Kidney tubule cell (primary cell): ENCODE results near the gene BMP8A.
"Not testable (repeated sequence)": the region's sequence is repeated elsewhere in the genome, so short reads cannot be mapped to it uniquely, and the experiment has no call there.

Experiments
- DNase-seq: peaks from one replicate; pipeline ENCODE4 v3.0.0-alpha.2; 2018; ENCODE audit warnings: low spot score

The BMP8A gene

DNA sequence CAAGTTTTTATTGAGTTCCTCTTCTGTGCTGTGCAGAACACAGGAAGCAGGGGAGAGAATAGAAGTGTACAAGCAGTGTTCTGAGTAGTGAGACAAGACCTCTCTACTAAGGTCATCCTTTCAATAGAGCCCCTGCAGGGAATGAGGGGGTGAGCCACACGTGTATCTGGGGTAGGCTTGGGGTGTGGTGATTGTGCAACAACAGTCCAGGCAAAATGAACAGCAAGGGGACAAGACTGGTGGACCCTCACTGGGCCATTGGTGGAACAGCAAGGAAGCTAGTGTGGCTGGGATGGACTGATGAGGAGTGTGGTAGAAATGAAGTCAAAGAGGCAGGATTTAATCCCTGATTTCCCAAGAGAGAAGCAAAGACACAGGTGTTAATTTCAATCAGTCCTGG, 8.2 kb upstream of the BMP8A start:
- DNase-seq = no peak

- no peak for DNase-seq
Observed at GRCh38 chr1:39484564-39484963, 6.9 kb upstream of the BMP8A start.

DNA sequence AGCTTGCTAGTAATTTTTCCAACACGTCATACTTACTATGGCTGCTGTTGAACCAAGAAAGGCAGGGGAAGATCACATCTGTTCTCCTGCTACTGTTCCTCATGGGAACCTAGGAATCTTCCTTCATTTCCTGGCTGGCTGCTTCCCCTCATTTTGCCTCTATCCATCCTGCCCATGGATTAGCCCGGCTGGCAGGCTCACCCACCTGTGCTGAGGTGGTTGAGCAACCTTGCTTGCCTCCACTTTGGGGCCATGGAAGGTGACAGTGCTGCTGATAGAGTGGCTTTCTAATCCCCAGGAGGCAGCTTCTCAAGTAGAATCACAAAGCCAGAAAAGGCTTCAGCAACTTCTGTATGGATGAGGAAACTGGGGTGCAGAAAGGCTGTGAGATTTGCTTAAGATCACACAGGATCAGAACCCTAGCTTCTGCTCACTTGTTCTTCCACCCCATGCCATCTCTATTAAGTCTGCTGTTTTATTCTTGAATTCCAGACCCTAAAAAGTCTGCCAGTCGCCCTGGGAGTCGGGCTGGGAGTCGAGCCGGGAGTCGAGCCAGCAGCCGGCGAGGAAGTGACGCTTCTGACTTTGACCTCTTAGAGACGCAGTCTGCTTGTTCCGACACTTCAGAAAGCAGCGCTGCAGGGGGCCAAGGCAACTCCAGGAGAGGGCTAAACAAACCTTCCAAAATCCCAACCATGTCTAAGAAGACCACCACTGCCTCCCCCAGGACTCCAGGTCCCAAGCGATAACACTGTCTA, 6.2 kb upstream of the BMP8A start:
- no peak for DNase-seq

DNA sequence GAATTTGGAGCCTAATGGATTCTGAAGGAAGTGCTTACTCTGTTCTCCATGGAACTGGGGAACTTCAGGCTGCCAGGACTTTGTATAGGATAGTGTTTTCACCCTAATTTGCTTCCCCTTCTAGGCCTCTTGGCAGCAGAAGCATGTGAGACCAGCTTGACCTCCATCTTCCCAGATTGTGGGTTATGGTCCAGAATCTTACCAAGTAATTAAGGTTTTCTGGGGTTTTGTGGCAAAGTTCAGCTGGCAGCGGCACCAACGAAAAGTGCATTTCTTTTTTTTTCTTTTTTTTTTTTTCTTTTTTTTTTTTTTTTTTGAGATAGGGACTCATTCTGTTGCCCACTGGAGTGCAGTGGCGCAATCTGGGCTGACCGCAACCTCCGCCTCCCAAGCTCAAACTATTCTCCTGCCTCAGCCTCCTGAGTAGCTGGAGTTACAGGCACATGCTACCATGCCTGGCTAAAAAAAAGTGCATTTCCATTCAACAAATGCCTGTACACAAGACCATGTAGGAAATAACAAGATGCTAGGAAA, 3.4 kb upstream of the BMP8A start:
- DNase-seq = no peak

GRCh38 chr1:39488793-39489566, 2.5 kb upstream of the BMP8A start:
- no peak for DNase-seq

DNA sequence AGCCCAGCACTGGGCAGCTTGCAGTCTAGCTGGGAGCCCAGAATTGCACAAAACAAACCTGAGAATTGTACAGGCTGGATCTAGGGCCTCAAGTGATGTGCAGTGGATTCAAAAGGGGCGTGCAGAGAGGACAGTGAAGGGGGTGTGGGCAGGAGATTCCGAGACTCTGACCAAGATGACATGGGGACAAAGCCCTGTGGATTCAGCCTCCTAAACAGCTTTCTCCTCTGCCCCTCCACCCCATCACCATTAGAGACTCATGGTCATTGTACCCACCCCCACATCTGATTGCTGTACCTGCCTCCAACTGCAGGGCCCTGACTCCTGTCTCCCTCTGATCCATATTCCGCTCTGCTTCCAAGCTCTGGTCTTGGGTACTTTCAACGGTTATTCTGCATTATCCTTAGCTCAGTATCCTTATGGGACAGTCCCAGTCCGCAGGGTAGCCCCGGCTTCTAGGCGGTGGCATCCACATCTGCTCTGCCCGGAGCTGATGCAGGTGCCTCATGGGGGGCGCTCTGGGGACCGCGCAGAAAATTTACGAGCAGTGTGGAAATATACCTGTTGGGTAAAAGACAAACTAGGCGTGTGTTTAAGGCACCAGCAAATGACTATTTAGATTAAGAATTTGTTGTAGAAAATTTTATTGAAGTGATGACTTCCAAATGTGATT, 1.7 kb upstream of the BMP8A start:
- DNase-seq = no peak

- DNase-seq = peak; percentile 25
Observed at GRCh38 chr1:39490596-39491145, 765 bp upstream of the BMP8A start.

DNA sequence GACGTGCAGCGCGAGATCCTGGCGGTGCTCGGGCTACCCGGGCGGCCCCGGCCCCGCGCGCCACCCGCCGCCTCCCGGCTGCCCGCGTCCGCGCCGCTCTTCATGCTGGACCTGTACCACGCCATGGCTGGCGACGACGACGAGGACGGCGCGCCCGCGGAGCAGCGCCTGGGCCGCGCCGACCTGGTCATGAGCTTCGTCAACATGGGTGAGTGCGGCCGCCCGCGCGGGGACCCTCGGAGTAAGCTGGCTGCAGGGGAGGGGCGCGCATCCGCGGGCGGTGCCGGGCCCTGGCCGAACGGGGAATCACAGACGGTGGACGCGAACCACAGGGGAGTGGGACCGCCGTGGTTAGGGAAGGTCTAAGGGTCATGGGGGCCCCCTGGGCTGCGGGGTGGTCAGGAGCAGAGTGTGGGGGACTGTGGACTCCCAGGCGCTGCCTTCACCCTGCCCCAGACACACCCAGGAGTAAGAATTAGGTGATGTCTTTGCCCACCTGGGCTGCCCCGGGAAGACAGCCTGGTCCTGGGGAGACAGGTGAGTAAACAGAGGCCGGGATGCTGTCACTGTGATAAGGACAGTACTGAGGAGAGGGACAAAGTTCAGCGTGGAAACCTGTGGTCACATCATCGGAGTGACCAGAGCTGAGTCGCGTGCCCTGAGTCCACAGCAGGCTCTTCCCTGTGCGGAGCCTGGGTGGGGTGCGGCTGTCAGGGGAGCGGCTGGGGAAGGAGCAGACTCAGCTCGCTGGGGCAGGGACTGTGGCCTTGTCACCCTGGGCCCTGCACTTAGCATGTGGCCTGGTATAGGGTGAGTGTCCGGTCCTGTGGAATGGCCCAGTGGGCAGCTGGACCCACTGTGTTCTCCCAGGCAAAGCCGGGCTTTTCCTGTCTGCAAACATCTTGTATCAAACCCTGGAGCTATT, 944 bp downstream of the BMP8A start:
- not testable (repeated sequence) for DNase-seq

DNA sequence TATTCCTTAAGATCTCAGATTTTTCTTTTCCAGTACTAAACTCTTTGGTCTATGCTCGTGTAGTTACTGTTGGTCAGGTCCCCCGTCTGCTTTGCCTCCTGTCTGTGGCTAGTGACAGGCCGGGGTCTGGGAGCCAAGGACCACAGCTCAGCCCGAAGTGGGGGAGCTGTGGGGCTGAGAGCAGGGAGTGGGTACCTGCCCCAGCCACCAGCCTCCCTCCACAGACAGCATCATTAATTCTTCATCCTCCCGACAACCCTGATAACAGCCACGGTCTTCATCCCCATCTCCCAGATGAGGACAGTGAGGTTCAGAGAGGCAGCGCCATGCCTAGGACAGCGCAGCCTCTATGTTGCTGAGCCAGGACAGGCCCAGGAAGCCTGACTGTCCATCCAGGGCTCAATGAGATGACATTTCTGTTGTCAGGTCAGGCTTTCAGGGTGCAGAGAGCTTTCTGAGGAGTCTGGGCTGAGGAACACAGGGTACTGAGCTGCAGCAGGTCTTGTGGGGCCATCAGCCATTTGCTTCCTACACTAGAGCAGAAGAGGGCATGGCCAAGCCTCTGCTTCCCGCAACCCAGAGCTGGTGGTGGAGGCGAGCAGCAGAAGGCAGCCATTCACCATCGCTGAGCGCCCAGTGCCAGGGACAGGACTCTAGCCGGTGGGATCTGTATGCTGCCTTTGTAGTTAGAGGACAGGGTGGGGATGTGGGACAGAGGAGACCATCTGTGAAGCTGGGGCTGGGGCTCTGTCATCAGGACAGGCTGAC, 1.8 kb downstream of the BMP8A start:
- DNase-seq = not testable (repeated sequence)

- no peak for DNase-seq
Observed at GRCh38 chr1:39494671-39495410, 3.4 kb downstream of the BMP8A start.

DNA sequence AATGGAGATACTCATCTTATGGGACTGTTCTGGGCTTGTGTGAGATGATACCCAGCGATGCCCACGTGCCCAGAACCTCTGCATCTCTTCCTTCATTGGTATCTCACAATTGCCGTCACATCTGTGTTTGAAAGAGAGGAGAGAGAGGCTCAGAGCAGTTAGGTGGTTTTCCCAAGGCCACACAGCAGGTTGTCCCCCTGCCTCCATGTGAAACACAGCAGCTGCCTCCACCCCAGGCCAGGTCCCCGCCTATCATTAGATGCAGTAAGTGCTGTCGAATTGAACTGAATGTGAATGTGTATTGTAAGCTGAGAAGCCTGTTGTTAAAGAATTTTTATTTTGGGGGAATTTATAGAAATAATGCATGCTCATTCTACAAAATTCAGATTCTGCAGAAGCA, 5.1 kb downstream of the BMP8A start:
- DNase-seq = not testable (repeated sequence)

GRCh38 chr1:39497585-39497984, 6.1 kb downstream of the BMP8A start:
- DNase-seq = no peak

- DNase-seq = not testable (repeated sequence)
Observed at GRCh38 chr1:39498096-39498710, 6.8 kb downstream of the BMP8A start.

DNA sequence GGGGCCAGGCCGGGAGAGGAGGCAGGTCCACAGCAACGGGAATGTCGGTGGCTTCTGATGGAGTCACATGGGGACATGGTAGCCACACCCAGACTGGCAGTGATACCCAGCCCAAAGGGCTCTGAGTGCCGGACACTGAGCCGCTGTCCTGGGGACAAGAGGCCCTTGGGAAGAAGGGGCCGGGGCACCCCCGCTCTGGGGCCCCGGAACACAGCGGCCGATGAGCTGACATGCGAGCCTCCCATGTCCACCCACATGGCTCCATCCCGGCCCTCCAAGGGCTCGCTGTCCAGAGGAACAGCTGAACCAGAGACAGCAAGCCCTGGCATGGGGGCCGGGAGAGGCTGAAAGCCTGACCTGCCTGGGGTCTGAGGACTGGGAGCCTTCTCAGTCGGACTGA, 7.4 kb downstream of the BMP8A start:
- DNase-seq = not testable (repeated sequence)

GRCh38 chr1:39499668-39500067, 8.2 kb downstream of the BMP8A start:
- DNase-seq = no peak

- DNase-seq = no peak
Observed at GRCh38 chr1:39500862-39501389, 9.5 kb downstream of the BMP8A start.

DNA sequence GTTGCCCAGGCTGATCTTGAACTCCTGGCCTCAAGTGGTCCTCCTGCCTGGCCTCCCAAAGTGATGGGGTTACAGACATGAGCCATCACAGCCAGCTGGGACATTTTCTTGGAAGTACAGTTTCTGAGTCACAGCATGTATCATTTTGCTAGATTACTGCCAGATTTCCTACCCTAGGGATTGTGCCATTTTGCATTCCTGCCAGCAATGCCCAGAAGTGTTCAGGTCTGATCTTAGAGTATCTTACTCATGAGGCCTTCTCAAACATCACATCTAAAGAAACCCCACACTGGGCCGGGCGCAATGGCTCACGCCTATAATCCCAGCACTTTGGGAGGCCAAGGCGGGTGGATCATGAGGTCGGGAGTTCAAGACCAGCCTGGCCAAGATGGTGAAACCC, 10.2 kb downstream of the BMP8A start:
- no peak for DNase-seq

GRCh38 chr1:39504436-39504835, 13.0 kb downstream of the BMP8A start:
- DNase-seq = not testable (repeated sequence)

DNA sequence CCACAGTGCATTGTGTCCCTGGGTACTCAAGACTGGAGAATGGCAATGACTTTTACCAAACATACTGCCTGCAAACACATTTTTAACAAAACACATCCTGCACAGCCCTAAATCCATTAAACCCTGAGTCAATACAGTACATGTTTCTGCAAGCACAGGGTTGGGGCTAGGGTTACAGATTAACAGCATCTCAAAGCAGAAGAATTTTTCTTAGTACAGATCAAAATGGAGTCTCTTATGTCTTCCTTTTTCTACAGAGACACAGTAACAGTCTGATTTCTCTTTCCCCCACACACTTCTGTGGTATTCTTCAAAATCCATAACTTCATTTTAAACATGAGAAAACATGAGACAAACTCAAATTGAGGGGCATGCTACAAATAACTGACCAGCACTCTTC, 13.9 kb downstream of the BMP8A start:
- no peak for DNase-seq
